HG03280 (cell line): Measurements from ENCODE around the gene TRIM33.

Source experiments
- ATAC-seq: cut with Tn5 transposase; IDR thresholded peaks from one replicate; pipeline ENCODE4 v1.9.1; 2021; ENCODE audit warnings: mild to moderate bottlenecking, moderate library complexity; ENCODE audit not compliant: unreplicated experiment

The TRIM33 gene

GRCh38 chr1:114359791-114360190, 151.2 kb downstream of the TRIM33 start:
- ATAC-seq: no peak

DNA sequence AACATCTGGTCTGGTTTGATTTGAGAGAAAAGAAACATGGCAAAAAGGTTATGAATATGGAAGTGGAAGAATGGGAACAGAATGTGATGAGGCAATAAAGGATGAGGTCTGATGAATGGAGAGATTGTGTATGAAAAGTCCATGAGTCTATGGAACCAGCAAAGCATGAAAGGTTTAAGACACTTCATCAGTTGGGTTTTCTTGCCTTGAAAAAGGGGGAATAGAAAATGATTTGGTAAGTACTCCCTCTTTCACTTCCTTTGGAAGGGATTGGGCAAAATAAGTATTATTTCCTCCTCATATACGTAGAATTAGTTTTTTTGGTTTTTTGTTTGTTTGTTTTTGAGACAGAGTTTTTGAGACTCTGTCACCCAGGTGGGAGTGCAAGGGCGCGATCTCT, 155.8 kb downstream of the TRIM33 start:
- ATAC-seq: no peak

DNA sequence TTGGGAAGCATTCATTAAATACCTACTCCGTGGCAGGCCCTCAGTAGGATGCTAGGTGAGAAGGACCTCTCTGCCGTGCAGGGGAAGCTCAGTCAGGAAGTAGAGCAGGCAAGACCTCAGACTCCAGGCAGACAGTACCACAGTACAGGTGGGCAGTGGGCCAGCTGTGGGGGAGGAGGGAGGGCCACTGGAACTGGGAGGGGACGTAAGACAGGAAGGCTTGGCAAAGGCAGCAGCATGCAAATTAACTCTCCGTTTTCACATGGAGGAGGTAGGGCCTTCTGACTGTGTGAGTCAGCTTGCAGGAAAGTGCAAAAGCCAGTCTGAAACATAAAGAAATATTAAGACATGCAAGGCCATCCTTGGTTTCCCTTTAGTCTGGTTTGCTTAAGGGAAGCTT, 157.7 kb downstream of the TRIM33 start:
- no peak for ATAC-seq

- no peak for ATAC-seq
These were observed 158.2 kb downstream of the TRIM33 start for GRCh38 chr1:114352797-114353196.

DNA sequence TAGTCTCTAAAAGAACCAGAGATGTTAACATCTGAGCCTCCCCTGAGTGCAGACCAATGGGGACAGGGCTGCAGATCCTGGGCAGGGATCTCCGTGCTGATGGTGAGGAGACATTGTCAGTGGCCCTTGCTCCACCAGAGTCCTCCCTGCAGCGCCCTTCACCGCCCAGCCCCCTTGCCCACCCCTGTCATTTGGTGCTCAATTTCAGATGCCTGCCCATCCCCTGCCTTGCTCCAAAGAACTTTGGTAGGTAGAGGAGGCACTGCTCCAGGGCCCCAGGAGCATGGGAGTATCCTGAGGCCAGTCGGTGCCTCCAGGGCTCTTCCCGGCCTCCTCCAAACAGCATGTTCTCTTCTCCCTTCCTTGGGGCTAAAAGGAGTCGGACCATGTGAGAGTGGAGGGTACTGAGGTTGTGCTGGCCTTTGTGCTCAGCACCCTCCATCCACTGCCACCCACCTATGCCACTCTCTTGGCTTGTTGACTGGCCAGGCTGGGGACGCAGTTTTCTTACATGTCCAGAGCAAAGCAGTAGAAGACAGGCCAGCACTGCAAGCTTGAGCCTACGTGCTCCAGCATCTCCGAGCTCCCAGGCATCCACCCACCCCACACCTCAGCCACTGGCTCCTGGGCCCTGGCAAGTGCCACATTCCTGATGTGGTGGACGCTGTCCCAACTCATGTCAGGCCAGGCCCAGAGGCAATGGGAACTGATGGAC, 160.1 kb downstream of the TRIM33 start:
- no peak for ATAC-seq

DNA sequence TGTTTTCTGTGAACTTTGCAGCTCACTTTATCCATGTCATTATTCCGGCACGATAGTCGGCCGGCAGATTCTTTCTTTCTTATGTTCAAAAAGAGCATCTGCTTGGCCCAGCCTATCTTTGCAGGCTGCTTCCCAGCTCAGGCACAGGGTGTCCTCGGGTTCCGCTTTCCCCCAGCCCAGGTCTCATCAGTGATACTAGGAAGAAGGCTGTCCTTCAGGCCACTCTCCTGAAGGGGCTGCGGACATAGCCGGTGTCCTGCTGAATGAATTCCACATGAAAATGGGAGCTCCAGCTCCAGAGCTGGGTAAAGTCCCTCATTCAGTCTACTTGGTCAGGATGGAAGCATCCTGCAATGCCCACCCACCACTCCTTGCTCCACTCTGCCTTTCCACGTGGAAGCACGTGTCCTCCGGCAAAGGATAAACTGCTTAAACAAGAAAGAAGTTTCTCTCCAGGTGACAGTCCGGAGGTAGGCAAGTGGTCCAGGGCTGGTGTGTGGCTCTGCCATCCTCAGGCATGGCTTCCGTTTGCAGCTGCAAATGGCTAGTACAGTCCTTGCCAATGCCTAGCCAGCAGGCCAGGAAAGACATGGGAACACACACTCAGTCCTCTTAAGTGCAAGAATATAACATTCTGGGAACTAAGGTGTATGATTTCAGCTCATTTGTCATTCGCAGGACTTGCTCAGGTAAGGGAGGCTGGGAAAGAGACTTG, 161.0 kb downstream of the TRIM33 start:
- ATAC-seq: no peak

- no peak for ATAC-seq
These were observed 163.4 kb downstream of the TRIM33 start for GRCh38 chr1:114347431-114348209.

DNA sequence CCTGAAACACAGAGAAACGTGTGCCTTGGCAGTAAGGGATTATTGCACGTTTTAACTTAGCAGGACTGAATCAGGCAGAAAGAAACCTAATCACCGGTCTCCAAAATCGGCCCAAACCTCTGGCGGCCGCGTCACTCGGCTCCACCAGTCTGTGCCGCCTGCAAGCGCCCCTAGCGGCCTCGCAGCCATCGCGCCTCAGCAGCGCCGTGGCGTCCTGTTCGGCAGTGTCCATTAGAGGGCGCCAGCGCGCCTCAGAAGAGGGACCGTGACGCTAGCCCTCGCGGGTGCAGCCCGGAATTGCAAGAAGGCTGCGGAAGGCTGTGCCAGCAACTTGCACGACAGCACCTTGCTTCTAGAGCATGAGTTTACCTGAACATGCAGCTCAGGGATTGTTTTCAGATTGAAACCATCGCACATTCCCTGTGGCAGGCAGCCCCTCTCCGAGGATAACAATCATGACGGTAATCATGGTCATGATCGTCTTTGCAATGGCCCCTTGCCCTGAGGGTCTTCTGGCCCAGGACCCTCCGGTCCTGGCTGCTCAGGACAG, 164.4 kb downstream of the TRIM33 start:
- ATAC-seq: peak; percentile 100

- peak; percentile 27 for ATAC-seq
These were observed 165.0 kb downstream of the TRIM33 start for GRCh38 chr1:114345930-114346479.

- no peak for ATAC-seq
These were observed 166.3 kb downstream of the TRIM33 start for GRCh38 chr1:114344656-114345055.
